Activated naive CD8-positive, alpha-beta T cell treated with anti-CD3 and anti-CD28 coated beads for 36 hours (primary cell): ENCODE data around the gene GLIS1. TPM values are rescaled to one million over a fixed set of nuclear protein-coding genes. Genes with fewer than 3 reads are reported as not detected.

ENCODE experiments used
- DNase-seq: peaks from one replicate; pipeline ENCODE4 v3.0.0; 2021
- H3K27ac Mint-ChIP-seq: one replicate; pipeline ENCODE4 v1.8.0; 2022; ENCODE audit warnings: mild to moderate bottlenecking, moderate library complexity, mixed read lengths
- H3K27me3 Mint-ChIP-seq: one replicate; pipeline ENCODE4 v1.8.0; 2022; ENCODE audit warnings: mild to moderate bottlenecking, mixed read lengths
- H3K36me3 Mint-ChIP-seq: one replicate; pipeline ENCODE4 v1.8.0; 2021; ENCODE audit warnings: mild to moderate bottlenecking, mixed read lengths
- H3K4me1 Mint-ChIP-seq: one replicate; pipeline ENCODE4 v1.8.0; 2021; ENCODE audit warnings: mixed read lengths
- H3K4me3 Mint-ChIP-seq: one replicate; pipeline ENCODE4 v1.8.0; 2022; ENCODE audit warnings: mild to moderate bottlenecking, moderate library complexity, mixed read lengths
- H3K9me3 Mint-ChIP-seq: one replicate; pipeline ENCODE4 v1.8.0; 2022; ENCODE audit warnings: mixed read lengths
- total RNA-seq, 2 experiments: library from RNA; stranded (reverse); gene quantifications; one replicate each; pipeline ENCODE4 v1.2.3, GENCODE V29; 2021

The GLIS1 gene
- total RNA-seq, 2 experiments from 2014 or later: 0.10 TPM; not detected in 1

GRCh38 chr1:53483170-53483569 is 255.8 kb downstream of the GLIS1 start:
- no peaks in the 10 kb centered on the region for H3K4me1 Mint-ChIP-seq

GRCh38 chr1:53482441-53483153 is 256.4 kb downstream of the GLIS1 start:
- H3K4me3 Mint-ChIP-seq: no peak overlapping the region
- peaks cover 15% of the 10 kb centered on the region for H3K27me3 Mint-ChIP-seq
- H3K36me3 Mint-ChIP-seq: no peaks in the 10 kb centered on the region
- DNase-seq: no peak
- no peaks in the 10 kb centered on the region for H3K9me3 Mint-ChIP-seq
- no peaks in the 10 kb centered on the region for H3K4me1 Mint-ChIP-seq
- no peak overlapping the region for H3K27ac Mint-ChIP-seq

More at GRCh38 chr1:53483170-53483569, 255.8 kb downstream of the GLIS1 start:
- DNase-seq: no peak
- Mint-ChIP-seq H3K27ac (no peak overlapping the region), H3K27me3 (peaks cover 18% of the 10 kb centered on the region), H3K36me3 (no peaks in the 10 kb centered on the region), H3K9me3 (no peaks in the 10 kb centered on the region), H3K4me3 (no peak overlapping the region)

GRCh38 chr1:53481456-53481855 is 257.5 kb downstream of the GLIS1 start:
- no peak overlapping the region for H3K4me3 Mint-ChIP-seq
- H3K27me3 Mint-ChIP-seq: peaks cover 13% of the 10 kb centered on the region
- no peak for DNase-seq
- H3K9me3 Mint-ChIP-seq: no peaks in the 10 kb centered on the region
- H3K4me1 Mint-ChIP-seq: no peaks in the 10 kb centered on the region
- no peak overlapping the region for H3K27ac Mint-ChIP-seq
- H3K36me3 Mint-ChIP-seq: no peaks in the 10 kb centered on the region

- Mint-ChIP-seq H3K27ac (no peak overlapping the region), H3K27me3 (peaks cover 9% of the 10 kb centered on the region), H3K4me1 (no peaks in the 10 kb centered on the region), H3K9me3 (no peaks in the 10 kb centered on the region), H3K36me3 (no peaks in the 10 kb centered on the region), H3K4me3 (no peak overlapping the region)
- no peak for DNase-seq
Observed at GRCh38 chr1:53480678-53481077, 258.3 kb downstream of the GLIS1 start.

GRCh38 chr1:53478502-53478818 is 260.5 kb downstream of the GLIS1 start:
- no peak for DNase-seq
- H3K9me3 Mint-ChIP-seq: no peaks in the 10 kb centered on the region
- H3K36me3 Mint-ChIP-seq: no peaks in the 10 kb centered on the region
- no peaks in the 10 kb centered on the region for H3K27me3 Mint-ChIP-seq
- no peak overlapping the region for H3K4me3 Mint-ChIP-seq
- H3K4me1 Mint-ChIP-seq: no peaks in the 10 kb centered on the region
- no peak overlapping the region for H3K27ac Mint-ChIP-seq

GRCh38 chr1:53477651-53478501 is 261.1 kb downstream of the GLIS1 start:
- no peaks in the 10 kb centered on the region for H3K9me3 Mint-ChIP-seq
- H3K4me3 Mint-ChIP-seq: no peak overlapping the region

GRCh38 chr1:53476579-53476978 is 262.4 kb downstream of the GLIS1 start:
- Mint-ChIP-seq H3K9me3 (no peaks in the 10 kb centered on the region), H3K36me3 (no peaks in the 10 kb centered on the region)
- DNase-seq: no peak

More at GRCh38 chr1:53477651-53478501, 261.1 kb downstream of the GLIS1 start:
- no peak for DNase-seq
- no peaks in the 10 kb centered on the region for H3K27me3 Mint-ChIP-seq
- no peaks in the 10 kb centered on the region for H3K4me1 Mint-ChIP-seq
- H3K36me3 Mint-ChIP-seq: no peaks in the 10 kb centered on the region
- no peak overlapping the region for H3K27ac Mint-ChIP-seq

GRCh38 chr1:53475664-53476063 is 263.3 kb downstream of the GLIS1 start:
- no peaks in the 10 kb centered on the region for H3K9me3 Mint-ChIP-seq
- no peak overlapping the region for H3K4me3 Mint-ChIP-seq
- H3K27ac Mint-ChIP-seq: no peak overlapping the region
- H3K36me3 Mint-ChIP-seq: no peaks in the 10 kb centered on the region
- H3K4me1 Mint-ChIP-seq: no peaks in the 10 kb centered on the region
- no peaks in the 10 kb centered on the region for H3K27me3 Mint-ChIP-seq
- DNase-seq: no peak

More at GRCh38 chr1:53476579-53476978, 262.4 kb downstream of the GLIS1 start:
- Mint-ChIP-seq H3K27ac (no peak overlapping the region), H3K27me3 (no peaks in the 10 kb centered on the region), H3K4me1 (no peaks in the 10 kb centered on the region), H3K4me3 (no peak overlapping the region)

GRCh38 chr1:53473463-53473862 is 265.5 kb downstream of the GLIS1 start:
- Mint-ChIP-seq H3K27ac (no peak overlapping the region), H3K9me3 (no peaks in the 10 kb centered on the region), H3K4me1 (no peaks in the 10 kb centered on the region), H3K27me3 (no peaks in the 10 kb centered on the region), H3K36me3 (no peaks in the 10 kb centered on the region), H3K4me3 (no peak overlapping the region)
- DNase-seq: no peak

- Mint-ChIP-seq H3K4me1 (no peaks in the 10 kb centered on the region), H3K4me3 (no peak overlapping the region)
Observed at GRCh38 chr1:53471000-53471399, 268.0 kb downstream of the GLIS1 start.

GRCh38 chr1:53470584-53470983 is 268.4 kb downstream of the GLIS1 start:
- no peaks in the 10 kb centered on the region for H3K36me3 Mint-ChIP-seq
- H3K4me1 Mint-ChIP-seq: no peaks in the 10 kb centered on the region
- no peaks in the 10 kb centered on the region for H3K9me3 Mint-ChIP-seq
- no peak overlapping the region for H3K4me3 Mint-ChIP-seq
- no peaks in the 10 kb centered on the region for H3K27me3 Mint-ChIP-seq
- DNase-seq: no peak
- no peak overlapping the region for H3K27ac Mint-ChIP-seq

More at GRCh38 chr1:53471000-53471399, 268.0 kb downstream of the GLIS1 start:
- no peaks in the 10 kb centered on the region for H3K36me3 Mint-ChIP-seq
- DNase-seq: no peak
- H3K27ac Mint-ChIP-seq: no peak overlapping the region
- H3K27me3 Mint-ChIP-seq: no peaks in the 10 kb centered on the region
- no peaks in the 10 kb centered on the region for H3K9me3 Mint-ChIP-seq

GRCh38 chr1:53470155-53470554 is 268.8 kb downstream of the GLIS1 start:
- Mint-ChIP-seq H3K4me3 (no peak overlapping the region), H3K9me3 (no peaks in the 10 kb centered on the region), H3K27me3 (no peaks in the 10 kb centered on the region), H3K36me3 (no peaks in the 10 kb centered on the region), H3K4me1 (no peaks in the 10 kb centered on the region), H3K27ac (no peak overlapping the region)
- no peak for DNase-seq

GRCh38 chr1:53469373-53469772 is 269.6 kb downstream of the GLIS1 start:
- no peak overlapping the region for H3K4me3 Mint-ChIP-seq
- DNase-seq: no peak

GRCh38 chr1:53468374-53468773 is 270.6 kb downstream of the GLIS1 start:
- no peaks in the 10 kb centered on the region for H3K4me1 Mint-ChIP-seq
- H3K27ac Mint-ChIP-seq: no peak overlapping the region
- no peak for DNase-seq
- H3K27me3 Mint-ChIP-seq: no peaks in the 10 kb centered on the region
- no peaks in the 10 kb centered on the region for H3K9me3 Mint-ChIP-seq
- H3K4me3 Mint-ChIP-seq: no peak overlapping the region
- H3K36me3 Mint-ChIP-seq: no peaks in the 10 kb centered on the region

More at GRCh38 chr1:53469373-53469772, 269.6 kb downstream of the GLIS1 start:
- H3K27me3 Mint-ChIP-seq: no peaks in the 10 kb centered on the region
- no peaks in the 10 kb centered on the region for H3K36me3 Mint-ChIP-seq
- H3K4me1 Mint-ChIP-seq: no peaks in the 10 kb centered on the region
- H3K27ac Mint-ChIP-seq: no peak overlapping the region
- no peaks in the 10 kb centered on the region for H3K9me3 Mint-ChIP-seq

GRCh38 chr1:53467391-53467790 is 271.6 kb downstream of the GLIS1 start:
- Mint-ChIP-seq H3K36me3 (no peaks in the 10 kb centered on the region), H3K4me3 (no peak overlapping the region), H3K27ac (no peak overlapping the region), H3K9me3 (no peaks in the 10 kb centered on the region), H3K4me1 (no peaks in the 10 kb centered on the region), H3K27me3 (no peaks in the 10 kb centered on the region)
- no peak for DNase-seq
